HepG2 (cell line): ENCODE measurements around the gene ZNF217. TPM values are rescaled to one million over a fixed set of nuclear protein-coding genes. Genes with fewer than 3 reads are reported as not detected.

Experiments used
- DDIT3 ChIP-seq: sonication (generic); formaldehyde crosslinking; IDR thresholded peaks from 2 replicates; pipeline ENCODE4 v1.4.0; 2020; ENCODE audit warnings: mild to moderate bottlenecking, missing genetic modification reagents
- DNMT1 ChIP-seq: sonication (generic); formaldehyde crosslinking; IDR thresholded peaks from 2 replicates; pipeline ENCODE4 v1.5.1; 2020; ENCODE audit warnings: mild to moderate bottlenecking, missing genetic modification reagents
- FOXP1 ChIP-seq, 2 experiments: fragments of 450-650 bp in 1 of 2; IDR thresholded peaks; 2 replicates each; pipeline ENCODE4 v1.6.1; 2017 to 2018; ENCODE audit warnings: antibody characterized with exemption in 1 of 2
- HOXA9 ChIP-seq: sonication (generic); formaldehyde crosslinking; IDR thresholded peaks from 2 replicates; pipeline ENCODE4 v1.8.1; 2022; ENCODE audit warnings: missing genetic modification reagents, mild to moderate bottlenecking, moderate library complexity, borderline replicate concordance
- ISL2 ChIP-seq: sonication (generic); formaldehyde crosslinking; IDR thresholded peaks from 2 replicates; pipeline ENCODE4 v1.5.0; 2020; ENCODE audit warnings: missing genetic modification reagents
- KDM5B ChIP-seq: sonication (generic); formaldehyde crosslinking; IDR thresholded peaks from 2 replicates; pipeline ENCODE4 v1.4.0; 2020; ENCODE audit warnings: missing genetic modification reagents, mild to moderate bottlenecking, borderline replicate concordance
- NBN ChIP-seq: fragments of 450-650 bp; conservative IDR thresholded peaks from 2 replicates; pipeline ENCODE4 v1.6.1; 2017
- PRDM15 ChIP-seq: sonication (generic); formaldehyde crosslinking; IDR thresholded peaks from 2 replicates; pipeline ENCODE4 v1.4.0; 2020; ENCODE audit warnings: missing genetic modification reagents
- U2AF2 ChIP-seq: fragments of 200-400 bp; formaldehyde crosslinking; IDR thresholded peaks from 2 replicates; pipeline ENCODE4 v1.6.1; 2017; ENCODE audit warnings: low read depth, mild to moderate bottlenecking, low read length
- ZMYM2 ChIP-seq: sonication (generic); formaldehyde crosslinking; IDR thresholded peaks from 2 replicates; pipeline ENCODE4 v1.8.0; 2022; ENCODE audit warnings: mild to moderate bottlenecking, missing genetic modification reagents
- ZNF326 ChIP-seq: sonication (generic); formaldehyde crosslinking; IDR thresholded peaks from 2 replicates; pipeline ENCODE4 v1.4.0; 2020; ENCODE audit warnings: missing genetic modification reagents, borderline replicate concordance
- polyA plus RNA-seq, 8 experiments: library from polyadenylated mRNA; depleted of rRNA in 3 of 8; stranded (reverse) in 7 of 8; unstranded in 1 of 8; fragments of >200 nt; fragmentation: Illumina TruSeq in 4 of 8; extraction: Trizol in 4 of 8; gene quantifications; 2 replicates each; pipeline versions ENCODE4 v1.2.1 to v1.2.3, GENCODE V29; 2011 to 2016; ENCODE audit warnings: low read depth in 4 of 8, missing spikeins in 1 of 8, mixed read lengths in 1 of 8; ENCODE audit not compliant: insufficient read depth in 1 of 8
- total RNA-seq, 5 experiments: library from RNA; depleted of rRNA; stranded (reverse); fragments of >200 nt; fragmentation: Illumina TruSeq; extraction: Trizol; gene quantifications; 2 replicates each; pipeline ENCODE4 v1.2.3, GENCODE V29; 2016; ENCODE audit warnings: low read depth in 1 of 5
- TF ChIP-seq, protein P1 (sequence below): sonication (generic); formaldehyde crosslinking; conservative IDR thresholded peaks from 2 replicates; pipeline ENCODE4 v1.5.0; 2020; ENCODE audit warnings: missing genetic modification reagents
- TF ChIP-seq, protein P2 (sequence below): sonication (generic); formaldehyde crosslinking; IDR thresholded peaks from 2 replicates; pipeline ENCODE4 v1.8.1; 2023; ENCODE audit warnings: missing genetic modification reagents, mild to moderate bottlenecking, borderline replicate concordance
- TF ChIP-seq, protein P3 (sequence below): sonication (generic); formaldehyde crosslinking; IDR thresholded peaks from 2 replicates; pipeline ENCODE4 v1.4.0; 2020; ENCODE audit warnings: mild to moderate bottlenecking, missing genetic modification reagents, borderline replicate concordance
- TF ChIP-seq, protein P4 (sequence below): sonication (generic); formaldehyde crosslinking; IDR thresholded peaks from 2 replicates; pipeline ENCODE4 v1.8.0; 2022; ENCODE audit warnings: missing genetic modification reagents, mild to moderate bottlenecking, borderline replicate concordance

The ZNF217 gene
- total and polyA plus RNA-seq, 2 of the 13 experiments (the other 11 are each of a cell fraction or from before 2014, with no cell fraction given): 22.3 to 29.8 TPM

GRCh38 chr20:53623454-53624211 is 30.0 kb upstream of the ZNF217 start (continued):
- TF ChIP-seq ISL2 (CRISPR knock-in tag) (peak; percentile 48; the same call in 1 of the 2 replicates), PRDM15 (CRISPR knock-in tag) (no peak), DNMT1 (no peak), U2AF2 (no peak), NBN (no peak), KDM5B (no peak), HOXA9 (CRISPR knock-in tag) (no peak), ZMYM2 (peak; percentile 6; the same call in 1 of the 2 replicates), ZNF326 (no peak), DDIT3 (CRISPR knock-in tag) (peak; percentile 73; the same call in 1 of the 2 replicates), FOXP1 (IDR thresholded peaks at IDR 0.05) (no peak), FOXP1 (CRISPR knock-in tag; IDR thresholded peaks at IDR 0.05) (0 out of 2 replicates have a peak, but pooled peaks have one; percentile 14)
- TF ChIP-seq, protein P1, sequence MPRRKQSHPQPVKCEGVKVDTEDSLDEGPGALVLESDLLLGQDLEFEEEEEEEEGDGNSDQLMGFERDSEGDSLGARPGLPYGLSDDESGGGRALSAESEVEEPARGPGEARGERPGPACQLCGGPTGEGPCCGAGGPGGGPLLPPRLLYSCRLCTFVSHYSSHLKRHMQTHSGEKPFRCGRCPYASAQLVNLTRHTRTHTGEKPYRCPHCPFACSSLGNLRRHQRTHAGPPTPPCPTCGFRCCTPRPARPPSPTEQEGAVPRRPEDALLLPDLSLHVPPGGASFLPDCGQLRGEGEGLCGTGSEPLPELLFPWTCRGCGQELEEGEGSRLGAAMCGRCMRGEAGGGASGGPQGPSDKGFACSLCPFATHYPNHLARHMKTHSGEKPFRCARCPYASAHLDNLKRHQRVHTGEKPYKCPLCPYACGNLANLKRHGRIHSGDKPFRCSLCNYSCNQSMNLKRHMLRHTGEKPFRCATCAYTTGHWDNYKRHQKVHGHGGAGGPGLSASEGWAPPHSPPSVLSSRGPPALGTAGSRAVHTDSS (CRISPR knock-in tag): no peak
- TF ChIP-seq, protein P2, sequence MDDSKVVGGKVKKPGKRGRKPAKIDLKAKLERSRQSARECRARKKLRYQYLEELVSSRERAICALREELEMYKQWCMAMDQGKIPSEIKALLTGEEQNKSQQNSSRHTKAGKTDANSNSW (CRISPR knock-in tag): no peak
- TF ChIP-seq, protein P3, sequence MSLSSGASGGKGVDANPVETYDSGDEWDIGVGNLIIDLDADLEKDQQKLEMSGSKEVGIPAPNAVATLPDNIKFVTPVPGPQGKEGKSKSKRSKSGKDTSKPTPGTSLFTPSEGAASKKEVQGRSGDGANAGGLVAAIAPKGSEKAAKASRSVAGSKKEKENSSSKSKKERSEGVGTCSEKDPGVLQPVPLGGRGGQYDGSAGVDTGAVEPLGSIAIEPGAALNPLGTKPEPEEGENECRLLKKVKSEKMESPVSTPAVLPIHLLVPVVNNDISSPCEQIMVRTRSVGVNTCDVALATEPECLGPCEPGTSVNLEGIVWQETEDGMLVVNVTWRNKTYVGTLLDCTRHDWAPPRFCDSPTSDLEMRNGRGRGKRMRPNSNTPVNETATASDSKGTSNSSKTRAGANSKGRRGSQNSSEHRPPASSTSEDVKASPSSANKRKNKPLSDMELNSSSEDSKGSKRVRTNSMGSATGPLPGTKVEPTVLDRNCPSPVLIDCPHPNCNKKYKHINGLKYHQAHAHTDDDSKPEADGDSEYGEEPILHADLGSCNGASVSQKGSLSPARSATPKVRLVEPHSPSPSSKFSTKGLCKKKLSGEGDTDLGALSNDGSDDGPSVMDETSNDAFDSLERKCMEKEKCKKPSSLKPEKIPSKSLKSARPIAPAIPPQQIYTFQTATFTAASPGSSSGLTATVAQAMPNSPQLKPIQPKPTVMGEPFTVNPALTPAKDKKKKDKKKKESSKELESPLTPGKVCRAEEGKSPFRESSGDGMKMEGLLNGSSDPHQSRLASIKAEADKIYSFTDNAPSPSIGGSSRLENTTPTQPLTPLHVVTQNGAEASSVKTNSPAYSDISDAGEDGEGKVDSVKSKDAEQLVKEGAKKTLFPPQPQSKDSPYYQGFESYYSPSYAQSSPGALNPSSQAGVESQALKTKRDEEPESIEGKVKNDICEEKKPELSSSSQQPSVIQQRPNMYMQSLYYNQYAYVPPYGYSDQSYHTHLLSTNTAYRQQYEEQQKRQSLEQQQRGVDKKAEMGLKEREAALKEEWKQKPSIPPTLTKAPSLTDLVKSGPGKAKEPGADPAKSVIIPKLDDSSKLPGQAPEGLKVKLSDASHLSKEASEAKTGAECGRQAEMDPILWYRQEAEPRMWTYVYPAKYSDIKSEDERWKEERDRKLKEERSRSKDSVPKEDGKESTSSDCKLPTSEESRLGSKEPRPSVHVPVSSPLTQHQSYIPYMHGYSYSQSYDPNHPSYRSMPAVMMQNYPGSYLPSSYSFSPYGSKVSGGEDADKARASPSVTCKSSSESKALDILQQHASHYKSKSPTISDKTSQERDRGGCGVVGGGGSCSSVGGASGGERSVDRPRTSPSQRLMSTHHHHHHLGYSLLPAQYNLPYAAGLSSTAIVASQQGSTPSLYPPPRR (CRISPR knock-in tag): peak; percentile 47; the same call in 1 of the 2 replicates
- TF ChIP-seq, protein P4, sequence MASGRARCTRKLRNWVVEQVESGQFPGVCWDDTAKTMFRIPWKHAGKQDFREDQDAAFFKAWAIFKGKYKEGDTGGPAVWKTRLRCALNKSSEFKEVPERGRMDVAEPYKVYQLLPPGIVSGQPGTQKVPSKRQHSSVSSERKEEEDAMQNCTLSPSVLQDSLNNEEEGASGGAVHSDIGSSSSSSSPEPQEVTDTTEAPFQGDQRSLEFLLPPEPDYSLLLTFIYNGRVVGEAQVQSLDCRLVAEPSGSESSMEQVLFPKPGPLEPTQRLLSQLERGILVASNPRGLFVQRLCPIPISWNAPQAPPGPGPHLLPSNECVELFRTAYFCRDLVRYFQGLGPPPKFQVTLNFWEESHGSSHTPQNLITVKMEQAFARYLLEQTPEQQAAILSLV (CRISPR knock-in tag): no peak
